22Rv1 (cell line): ENCODE results near the gene MAN1B1.

Experiments
- H3K27ac ChIP-seq: fragments of 450-650 bp; 2 replicates; pipeline ENCODE4 v1.5.1; 2017
- ZFX ChIP-seq: fragments of 450-650 bp; IDR thresholded peaks from 2 replicates; pipeline ENCODE4 v1.6.1; 2017; ENCODE audit warnings: antibody characterized with exemption, borderline replicate concordance
- TF ChIP-seq, protein P1 (sequence below): fragments of 450-650 bp; IDR thresholded peaks from 2 replicates; pipeline ENCODE4 v1.5.1; 2017; ENCODE audit warnings: mild to moderate bottlenecking

MAN1B1 gene

DNA sequence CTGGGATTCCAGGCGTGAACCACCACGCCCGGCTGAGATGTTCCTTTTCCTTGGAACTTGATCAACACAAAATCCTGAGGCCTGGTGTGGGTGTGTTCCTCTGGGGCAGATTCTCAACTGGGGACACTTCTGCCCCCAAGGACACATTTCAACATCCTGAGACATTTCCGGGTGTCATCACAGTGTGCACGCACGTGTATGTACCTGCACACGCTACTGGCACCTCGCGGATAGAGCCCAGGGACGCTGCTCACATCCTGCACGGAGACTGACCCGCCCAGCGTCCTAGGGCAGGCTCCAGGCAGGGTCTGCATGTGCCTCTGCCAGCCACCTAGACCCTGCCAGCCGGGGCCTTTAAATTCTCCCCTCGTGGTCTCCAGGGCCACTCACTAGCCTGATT, 24.4 kb upstream of the MAN1B1 start:
- no peak for TF ChIP-seq ZFX
- TF ChIP-seq, protein P1, sequence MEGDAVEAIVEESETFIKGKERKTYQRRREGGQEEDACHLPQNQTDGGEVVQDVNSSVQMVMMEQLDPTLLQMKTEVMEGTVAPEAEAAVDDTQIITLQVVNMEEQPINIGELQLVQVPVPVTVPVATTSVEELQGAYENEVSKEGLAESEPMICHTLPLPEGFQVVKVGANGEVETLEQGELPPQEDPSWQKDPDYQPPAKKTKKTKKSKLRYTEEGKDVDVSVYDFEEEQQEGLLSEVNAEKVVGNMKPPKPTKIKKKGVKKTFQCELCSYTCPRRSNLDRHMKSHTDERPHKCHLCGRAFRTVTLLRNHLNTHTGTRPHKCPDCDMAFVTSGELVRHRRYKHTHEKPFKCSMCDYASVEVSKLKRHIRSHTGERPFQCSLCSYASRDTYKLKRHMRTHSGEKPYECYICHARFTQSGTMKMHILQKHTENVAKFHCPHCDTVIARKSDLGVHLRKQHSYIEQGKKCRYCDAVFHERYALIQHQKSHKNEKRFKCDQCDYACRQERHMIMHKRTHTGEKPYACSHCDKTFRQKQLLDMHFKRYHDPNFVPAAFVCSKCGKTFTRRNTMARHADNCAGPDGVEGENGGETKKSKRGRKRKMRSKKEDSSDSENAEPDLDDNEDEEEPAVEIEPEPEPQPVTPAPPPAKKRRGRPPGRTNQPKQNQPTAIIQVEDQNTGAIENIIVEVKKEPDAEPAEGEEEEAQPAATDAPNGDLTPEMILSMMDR: no peak
- peak overlapping the region; percentile 43 for H3K27ac ChIP-seq

DNA sequence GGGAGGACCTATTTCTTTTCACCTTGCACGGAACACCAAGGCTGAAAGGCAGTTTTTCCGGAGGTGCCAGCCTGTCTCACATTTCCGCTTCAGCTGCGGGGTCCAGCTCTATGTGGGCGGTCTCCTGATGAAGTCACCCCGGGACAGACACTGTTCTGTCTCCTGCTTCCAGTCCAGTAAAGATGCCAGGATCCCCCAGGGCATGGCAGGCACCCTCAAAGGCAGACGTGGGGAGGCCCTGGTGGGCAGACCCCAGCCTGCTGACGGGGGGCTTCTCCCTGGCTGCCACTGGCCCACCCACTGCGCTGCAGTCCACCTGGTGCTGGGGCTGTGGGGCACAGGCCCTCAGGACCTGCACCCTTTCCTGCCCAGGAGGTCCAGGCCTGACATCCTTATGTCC, 24.0 kb upstream of the MAN1B1 start:
- peak overlapping the region; percentile 43 for H3K27ac ChIP-seq

- TF ChIP-seq, protein P1: no peak
- no peak for TF ChIP-seq ZFX
- H3K27ac ChIP-seq: peak overlapping the region; percentile 47; the same call in 1 of the 2 replicates
These were observed 23.3 kb upstream of the MAN1B1 start for GRCh38 chr9:137063311-137064026.

- no peak for TF ChIP-seq ZFX
- TF ChIP-seq, protein P1: peak; percentile 95
- H3K27ac ChIP-seq: peak overlapping the region; percentile 47; the same call in 1 of the 2 replicates
These were observed 22.5 kb upstream of the MAN1B1 start for GRCh38 chr9:137064027-137064879.

GRCh38 chr9:137064880-137065164, 22.0 kb upstream of the MAN1B1 start:
- TF ChIP-seq ZFX: no peak
- TF ChIP-seq, protein P1: no peak
- H3K27ac ChIP-seq: no peak overlapping the region

GRCh38 chr9:137065336-137065967, 21.3 kb upstream of the MAN1B1 start:
- TF ChIP-seq, protein P1: no peak
- TF ChIP-seq ZFX: no peak
- H3K27ac ChIP-seq: peak overlapping the region; percentile 86; the same call in 1 of the 2 replicates

GRCh38 chr9:137066096-137066861, 20.5 kb upstream of the MAN1B1 start:
- TF ChIP-seq ZFX: no peak
- TF ChIP-seq, protein P1: no peak
- peak overlapping the region; percentile 86; the same call in 1 of the 2 replicates for H3K27ac ChIP-seq
